NCI-H446 treated with DMSO at 0.1 percent for 48 hours (cell line): ENCODE results near the gene DMD.
"Not testable (repeated sequence)": the region's sequence is repeated elsewhere in the genome, so short reads cannot be mapped to it uniquely, and the experiment has no call there.

ENCODE experiments used
- DNase-seq: peaks from one replicate; lab custom pipeline; 2025; lab: John Stamatoyannopoulos, UW

Gene DMD

GRCh38 chrX:32614707-32615106 is 596.6 kb downstream of the DMD start:
- DNase-seq: no peak

DNA sequence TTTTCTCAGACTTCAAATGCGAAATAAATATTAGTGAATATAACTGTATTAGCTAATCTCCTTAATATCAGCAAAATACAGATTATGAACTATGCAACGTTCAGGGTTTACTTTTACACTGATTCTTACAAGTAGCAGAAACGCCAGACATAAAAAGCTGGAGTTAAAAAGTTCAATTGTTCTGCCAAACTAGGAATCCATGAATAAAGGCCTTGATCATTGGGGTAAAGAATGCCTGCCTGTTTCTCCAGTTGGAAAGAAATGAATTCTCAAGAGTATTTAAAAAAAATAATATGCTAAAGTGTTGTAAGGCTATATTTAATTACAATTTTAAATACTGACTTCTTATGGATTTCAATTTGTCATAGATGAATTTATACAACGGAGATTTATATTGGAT is 612.2 kb downstream of the DMD start:
- no peak for DNase-seq

- DNase-seq: no peak
These were observed 612.6 kb downstream of the DMD start for GRCh38 chrX:32598707-32599106.

DNA sequence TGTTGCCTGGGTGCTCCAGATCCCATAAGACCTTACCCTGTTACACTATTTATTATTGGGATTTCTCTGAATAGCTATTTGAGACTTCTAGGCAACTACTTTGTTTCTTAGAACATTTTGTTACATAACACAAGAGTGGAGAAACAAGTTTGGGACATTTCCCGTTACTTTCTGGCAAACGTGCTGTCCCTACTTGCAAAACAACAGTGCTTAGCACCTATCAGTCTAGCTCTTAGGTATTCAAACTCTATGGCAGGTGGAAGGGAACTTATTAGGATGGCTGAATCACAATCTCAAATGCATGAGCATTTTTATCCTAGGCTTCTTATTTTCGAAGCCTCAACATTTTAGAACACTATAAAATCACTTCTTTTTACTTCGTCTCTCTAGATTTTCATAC is 613.6 kb downstream of the DMD start:
- no peak for DNase-seq

DNA sequence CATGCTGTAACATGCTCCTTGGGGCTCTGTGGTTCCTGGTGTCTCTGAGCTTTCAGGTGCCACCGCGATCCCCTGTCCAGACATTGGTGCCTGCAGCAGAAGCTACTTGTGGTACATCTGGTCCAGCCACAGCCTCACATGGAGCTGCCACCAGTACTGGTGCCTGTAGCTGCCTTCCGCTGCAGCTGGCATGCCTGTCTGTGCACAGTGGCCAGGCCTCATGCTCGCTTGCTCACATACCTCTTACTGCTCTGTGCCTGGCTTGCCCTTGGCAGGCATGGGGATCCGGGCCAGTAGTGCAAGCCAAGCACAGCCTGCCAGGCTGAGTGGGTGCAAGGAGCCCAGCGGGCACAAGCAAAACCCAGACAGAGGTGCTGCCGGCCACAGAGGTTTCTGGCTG is 618.6 kb downstream of the DMD start:
- no peak for DNase-seq

GRCh38 chrX:32591589-32591988 is 619.8 kb downstream of the DMD start:
- no peak for DNase-seq

- no peak for DNase-seq
These were observed 628.6 kb downstream of the DMD start for GRCh38 chrX:32582729-32583128.

- no peak for DNase-seq
These were observed 634.5 kb downstream of the DMD start for GRCh38 chrX:32576885-32577284.

DNA sequence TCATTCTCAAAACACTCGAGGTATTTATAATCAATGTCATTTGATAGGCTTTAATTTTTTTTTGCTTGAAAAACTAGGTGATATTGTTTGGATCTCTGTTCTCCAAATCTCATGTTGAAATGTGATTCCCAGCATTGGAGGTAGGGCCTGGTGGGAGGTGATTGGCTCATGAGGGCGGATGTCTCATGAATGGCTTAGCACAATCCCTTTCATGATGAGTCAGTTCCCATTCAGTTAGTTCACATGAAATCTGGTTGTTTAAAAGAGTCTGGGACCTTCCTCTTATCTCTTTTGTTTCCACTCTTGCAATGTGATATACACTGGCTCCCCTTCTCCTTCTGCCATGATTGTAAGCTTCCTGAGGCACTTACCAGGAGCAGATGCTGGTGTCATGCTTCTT is 638.7 kb downstream of the DMD start:
- no peak for DNase-seq

DNA sequence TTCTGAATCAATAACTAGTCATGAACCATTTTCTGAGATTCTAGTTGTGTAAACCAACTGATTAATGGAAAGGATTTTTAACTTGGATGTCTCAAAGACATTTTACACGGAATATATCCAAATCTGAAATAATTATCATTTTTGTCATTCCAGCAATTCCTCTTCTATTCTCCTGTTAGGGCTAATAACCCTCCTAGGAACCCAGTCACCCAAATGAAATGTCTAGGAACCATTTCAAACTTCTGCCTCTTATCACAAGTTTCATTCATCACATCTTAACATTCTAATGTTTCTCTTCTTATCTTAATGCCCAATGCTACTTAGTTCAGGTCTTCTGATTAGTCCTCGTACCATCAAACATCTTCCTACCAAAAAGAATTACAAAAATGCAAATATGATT is 639.8 kb downstream of the DMD start:
- DNase-seq: no peak

DNA sequence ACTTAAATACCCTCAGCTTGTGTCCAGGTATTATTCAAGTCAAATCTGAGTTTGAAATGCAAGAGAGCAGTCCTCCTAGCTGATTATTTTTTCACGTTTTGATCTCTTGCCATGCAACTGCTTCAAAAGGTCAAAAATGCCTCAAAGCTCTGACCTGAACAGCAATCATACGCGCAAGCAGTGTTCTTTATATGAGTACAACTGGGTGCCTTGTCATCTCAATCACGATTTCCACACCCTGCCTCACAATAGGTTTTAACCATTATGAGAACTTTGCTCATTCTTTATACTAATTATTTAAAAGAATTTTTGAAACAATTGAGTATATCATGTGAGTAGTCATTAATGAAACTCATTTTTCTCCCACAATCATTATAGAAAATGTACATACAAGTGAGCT is 649.1 kb downstream of the DMD start:
- DNase-seq: no peak

- DNase-seq: no peak
These were observed 666.2 kb downstream of the DMD start for GRCh38 chrX:32545101-32545500.

GRCh38 chrX:32538554-32538953 is 672.8 kb downstream of the DMD start:
- DNase-seq: no peak

- no peak for DNase-seq
These were observed 677.5 kb downstream of the DMD start for GRCh38 chrX:32533848-32534247.

- DNase-seq: no peak
These were observed 679.1 kb downstream of the DMD start for GRCh38 chrX:32532262-32532661.

GRCh38 chrX:32530802-32531403 is 680.4 kb downstream of the DMD start:
- peak; percentile 0 for DNase-seq

DNA sequence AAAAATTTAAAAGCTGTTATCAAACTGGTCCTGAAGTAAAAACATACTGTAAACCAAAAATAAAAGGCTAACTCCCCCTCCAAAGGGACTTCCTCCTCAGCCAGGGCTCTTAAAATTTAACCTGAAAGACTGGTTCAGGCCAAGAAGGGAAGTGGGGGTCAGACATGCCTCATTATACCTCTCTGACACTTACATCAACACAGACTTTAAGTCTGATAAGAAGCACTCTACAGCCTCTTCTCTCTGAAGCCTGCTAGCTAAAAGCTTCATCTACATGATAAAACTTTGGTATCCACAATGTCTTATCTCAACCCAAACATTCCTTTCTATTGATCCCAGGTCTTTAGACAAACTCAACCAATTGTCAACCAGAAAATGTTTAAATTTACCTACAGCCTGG is 682.9 kb downstream of the DMD start:
- not testable (repeated sequence) for DNase-seq

GRCh38 chrX:32525234-32525633 is 686.1 kb downstream of the DMD start:
- DNase-seq: no peak

DNA sequence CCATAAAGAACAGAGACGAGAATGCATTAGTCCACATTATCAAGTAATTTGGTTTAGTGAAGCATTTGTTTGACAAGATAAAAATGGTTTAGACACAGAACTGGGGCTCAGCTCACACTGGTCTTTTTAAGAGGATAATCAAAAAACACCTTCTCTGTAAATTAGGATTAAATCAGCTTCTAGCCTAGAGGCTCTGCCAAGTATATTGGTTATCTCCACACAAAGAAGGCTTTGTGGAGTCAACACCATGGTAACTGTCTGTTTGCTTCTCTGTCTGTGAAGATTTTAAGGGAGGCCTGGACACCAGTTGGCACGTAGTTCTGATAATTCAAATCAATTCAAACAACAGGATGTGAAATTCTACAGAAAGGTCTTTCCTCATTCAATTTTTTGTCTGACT is 687.0 kb downstream of the DMD start:
- no peak for DNase-seq

DNA sequence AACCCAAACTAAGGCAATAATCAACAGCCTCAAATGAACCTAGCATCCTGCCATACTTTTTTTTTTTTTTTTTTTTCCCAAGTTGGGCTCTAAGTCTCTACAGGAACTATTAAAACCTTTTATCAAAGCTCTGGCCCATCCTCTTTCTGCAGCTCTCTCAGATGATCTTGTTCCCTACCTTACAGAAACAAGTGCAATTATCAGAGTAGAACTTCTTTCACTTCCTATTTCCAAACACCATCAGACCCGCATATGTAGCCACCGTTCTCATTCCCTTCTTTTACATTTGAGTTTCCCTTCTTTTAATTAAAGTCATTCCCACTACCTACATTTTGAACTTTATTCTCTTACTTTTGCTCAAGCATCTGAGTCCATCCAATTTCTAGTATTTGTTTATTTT is 690.6 kb downstream of the DMD start:
- no peak for DNase-seq

GRCh38 chrX:32514986-32515385 is 696.4 kb downstream of the DMD start:
- no peak for DNase-seq

DNA sequence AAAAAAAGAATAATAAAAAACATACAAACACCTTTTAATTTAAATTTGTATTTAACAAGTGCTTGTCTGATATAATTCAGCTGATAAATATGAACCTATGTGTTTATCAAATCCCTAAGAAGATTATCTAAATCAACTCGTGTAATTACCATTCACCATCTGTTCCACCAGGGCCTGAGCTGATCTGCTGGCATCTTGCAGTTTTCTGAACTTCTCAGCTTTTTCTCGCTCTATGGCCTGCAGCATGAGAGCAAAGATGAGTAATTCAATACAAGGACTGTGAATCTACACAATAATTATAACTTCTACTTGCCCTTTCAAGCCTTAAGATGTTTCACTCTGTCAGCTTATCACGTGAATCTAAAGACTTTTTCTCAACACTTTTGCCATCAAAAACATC is 709.7 kb downstream of the DMD start:
- no peak for DNase-seq

DNA sequence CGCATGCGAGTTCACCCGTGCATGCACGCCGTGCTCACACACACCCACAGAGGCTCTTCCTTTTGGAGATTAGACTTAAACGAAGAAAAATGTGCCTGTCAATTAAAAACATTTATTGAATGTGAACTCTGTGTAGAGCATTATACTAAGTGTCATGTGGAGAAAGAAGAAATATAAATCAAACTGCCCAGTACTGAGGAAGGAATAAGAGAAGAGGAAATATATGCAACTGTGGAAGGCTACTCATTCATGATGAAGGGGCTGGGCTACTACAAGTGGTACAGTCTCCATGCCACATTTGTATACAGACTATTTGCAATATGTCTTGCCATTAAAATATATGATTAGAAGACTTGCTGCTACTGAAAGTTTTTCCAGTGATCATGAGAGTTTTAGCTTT is 714.7 kb downstream of the DMD start:
- DNase-seq: no peak

DNA sequence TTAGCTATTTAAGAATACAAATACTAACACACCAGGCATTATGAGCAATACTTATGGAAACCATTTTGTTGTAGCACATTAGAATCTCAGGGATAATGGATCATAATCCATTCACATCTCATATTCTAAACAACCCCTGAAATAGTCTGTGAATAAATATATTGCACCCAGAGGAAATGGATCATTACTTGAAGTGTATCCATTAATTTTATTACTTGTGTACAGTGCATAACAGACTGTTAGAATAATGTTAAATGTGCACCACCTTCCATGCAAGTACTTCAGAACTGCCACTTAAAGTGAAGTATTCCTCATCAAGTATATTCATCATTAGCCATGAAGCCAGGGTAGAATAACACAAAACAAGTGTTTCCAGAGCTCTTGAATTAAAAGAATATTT is 715.5 kb downstream of the DMD start:
- DNase-seq: no peak

DNA sequence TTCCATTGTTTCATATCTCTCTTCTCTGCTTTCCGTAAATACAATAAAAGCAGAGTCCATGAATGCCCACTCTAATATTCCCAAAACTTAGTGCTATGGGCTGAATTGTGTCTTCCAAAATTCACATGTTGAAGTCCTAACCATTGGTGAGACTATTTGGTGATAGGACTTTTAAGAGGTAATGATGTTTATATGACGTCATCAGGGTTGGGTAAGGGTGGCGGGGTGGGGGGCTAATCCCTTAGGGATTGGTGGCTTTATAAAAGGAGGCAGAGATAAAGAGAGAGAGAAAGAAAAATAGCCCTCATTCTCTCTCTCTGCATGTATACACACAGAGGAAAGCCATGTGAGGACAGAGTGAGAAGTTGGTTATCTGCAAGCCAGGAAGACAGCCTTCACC is 722.2 kb downstream of the DMD start:
- no peak for DNase-seq
